ENCODE data around the gene CMPK2.

DNA sequence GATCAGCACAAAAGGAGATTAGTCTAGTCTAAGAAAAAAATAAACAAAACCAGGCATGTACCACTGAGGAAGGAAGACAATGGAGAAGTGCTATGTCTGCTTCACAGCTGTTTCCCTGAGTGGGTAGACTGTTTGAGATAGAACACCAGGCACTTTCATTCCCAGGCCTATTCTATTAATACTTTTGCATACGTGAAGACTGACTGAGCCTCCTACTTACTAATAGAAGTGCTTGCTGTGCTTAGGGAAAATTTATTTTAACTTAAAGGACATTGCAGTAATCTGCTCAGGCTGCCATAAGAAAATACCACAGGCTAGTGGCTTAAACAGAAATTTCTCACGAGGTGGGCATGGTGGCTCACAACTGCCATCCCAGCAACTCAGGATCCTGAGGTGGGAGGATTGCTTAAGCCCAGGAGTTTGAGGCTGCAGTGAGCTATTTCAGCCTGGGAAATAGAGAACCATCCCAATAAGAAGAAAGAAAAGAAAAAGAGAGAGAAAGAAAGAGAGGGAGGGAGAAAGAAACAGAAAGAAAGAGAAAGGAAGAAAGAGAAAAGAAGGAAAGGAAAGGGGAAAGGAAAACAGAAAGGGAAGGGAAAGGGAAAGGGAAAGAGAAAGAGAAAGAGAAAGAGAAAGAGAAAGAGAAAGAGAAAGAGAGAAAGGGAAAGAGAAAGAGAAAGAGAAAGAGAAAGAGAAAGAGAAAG is 33.0 kb downstream of the CMPK2 start:
- TF ChIP-seq, protein P1, sequence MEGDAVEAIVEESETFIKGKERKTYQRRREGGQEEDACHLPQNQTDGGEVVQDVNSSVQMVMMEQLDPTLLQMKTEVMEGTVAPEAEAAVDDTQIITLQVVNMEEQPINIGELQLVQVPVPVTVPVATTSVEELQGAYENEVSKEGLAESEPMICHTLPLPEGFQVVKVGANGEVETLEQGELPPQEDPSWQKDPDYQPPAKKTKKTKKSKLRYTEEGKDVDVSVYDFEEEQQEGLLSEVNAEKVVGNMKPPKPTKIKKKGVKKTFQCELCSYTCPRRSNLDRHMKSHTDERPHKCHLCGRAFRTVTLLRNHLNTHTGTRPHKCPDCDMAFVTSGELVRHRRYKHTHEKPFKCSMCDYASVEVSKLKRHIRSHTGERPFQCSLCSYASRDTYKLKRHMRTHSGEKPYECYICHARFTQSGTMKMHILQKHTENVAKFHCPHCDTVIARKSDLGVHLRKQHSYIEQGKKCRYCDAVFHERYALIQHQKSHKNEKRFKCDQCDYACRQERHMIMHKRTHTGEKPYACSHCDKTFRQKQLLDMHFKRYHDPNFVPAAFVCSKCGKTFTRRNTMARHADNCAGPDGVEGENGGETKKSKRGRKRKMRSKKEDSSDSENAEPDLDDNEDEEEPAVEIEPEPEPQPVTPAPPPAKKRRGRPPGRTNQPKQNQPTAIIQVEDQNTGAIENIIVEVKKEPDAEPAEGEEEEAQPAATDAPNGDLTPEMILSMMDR (conservative IDR thresholded peaks at IDR 0.05; ENCODE audit: low read depth, low read length), result no peak
- TF ChIP-seq EZH2 (IDR thresholded peaks at IDR 0.05; ENCODE audit: low read length, unreplicated experiment), result no peak
- TF ChIP-seq EZH2phosphoT487 (IDR thresholded peaks at IDR 0.05; ENCODE audit: borderline replicate concordance, low read length), result no peak
